Epithelial cell of umbilical artery (primary cell): ENCODE data around the gene TMEM144. TPM values are rescaled to one million over a fixed set of nuclear protein-coding genes. Genes with fewer than 3 reads are reported as not detected.

ENCODE experiments used
- total RNA-seq: library from RNA; depleted of rRNA; stranded (reverse); fragments of >200 nt; gene quantifications from 2 replicates; pipeline ENCODE4 v1.2.3, GENCODE V29; 2014

TMEM144 gene
- total RNA-seq: 2.9 and 8.1 TPM in 2 replicates

DNA sequence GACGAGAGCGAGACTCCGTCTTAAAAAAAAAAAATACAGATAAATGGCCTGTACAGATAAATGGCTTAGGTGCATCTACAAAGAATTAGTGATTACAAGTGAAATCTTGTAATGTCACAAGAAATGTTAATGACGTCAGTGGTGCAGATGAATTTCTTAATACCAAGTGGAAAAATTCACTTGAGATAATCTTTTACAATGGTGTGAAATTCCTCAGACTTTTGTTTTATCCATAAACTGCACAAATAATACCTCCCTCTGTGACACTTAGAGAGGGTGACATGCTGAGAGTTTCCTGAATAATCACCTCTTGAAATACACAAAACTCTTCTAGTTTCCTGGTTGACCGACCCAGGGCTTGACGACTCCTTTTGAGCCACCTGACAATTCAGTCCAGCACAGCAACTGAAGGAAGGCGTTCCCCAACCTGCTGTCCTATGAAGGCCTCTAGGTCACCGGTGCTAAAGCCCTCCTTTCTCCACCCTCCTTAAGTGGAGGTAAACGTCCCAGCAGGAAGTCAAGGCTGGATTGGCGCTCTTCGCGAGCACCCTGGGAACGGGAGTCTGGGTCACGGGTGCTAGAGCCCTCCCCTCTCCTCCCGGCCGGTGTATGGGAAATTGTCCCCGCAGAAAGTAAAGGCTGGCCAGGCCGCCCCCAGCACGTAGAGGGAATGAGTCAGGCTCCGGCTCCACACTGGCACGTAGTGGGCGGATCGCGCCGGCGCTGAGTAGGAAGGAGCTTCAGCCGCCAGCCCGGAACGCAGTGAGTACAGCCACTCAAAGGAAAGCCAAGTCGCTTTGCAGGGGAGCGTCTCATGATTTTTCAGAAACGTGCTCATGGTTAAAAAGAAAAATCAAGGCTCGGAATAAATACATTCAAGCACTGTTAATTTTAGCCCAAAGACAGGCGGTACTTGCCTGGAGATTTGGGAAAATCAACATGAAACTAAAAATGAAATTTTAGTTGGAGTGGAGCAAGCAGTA is at the start of gene TMEM144:
Gene TMEM144, plus strand, starts transcription at position 662 of the 983 bp plus-strand sequence. CDS start 2,182 bp downstream, outside the sequence.

DNA sequence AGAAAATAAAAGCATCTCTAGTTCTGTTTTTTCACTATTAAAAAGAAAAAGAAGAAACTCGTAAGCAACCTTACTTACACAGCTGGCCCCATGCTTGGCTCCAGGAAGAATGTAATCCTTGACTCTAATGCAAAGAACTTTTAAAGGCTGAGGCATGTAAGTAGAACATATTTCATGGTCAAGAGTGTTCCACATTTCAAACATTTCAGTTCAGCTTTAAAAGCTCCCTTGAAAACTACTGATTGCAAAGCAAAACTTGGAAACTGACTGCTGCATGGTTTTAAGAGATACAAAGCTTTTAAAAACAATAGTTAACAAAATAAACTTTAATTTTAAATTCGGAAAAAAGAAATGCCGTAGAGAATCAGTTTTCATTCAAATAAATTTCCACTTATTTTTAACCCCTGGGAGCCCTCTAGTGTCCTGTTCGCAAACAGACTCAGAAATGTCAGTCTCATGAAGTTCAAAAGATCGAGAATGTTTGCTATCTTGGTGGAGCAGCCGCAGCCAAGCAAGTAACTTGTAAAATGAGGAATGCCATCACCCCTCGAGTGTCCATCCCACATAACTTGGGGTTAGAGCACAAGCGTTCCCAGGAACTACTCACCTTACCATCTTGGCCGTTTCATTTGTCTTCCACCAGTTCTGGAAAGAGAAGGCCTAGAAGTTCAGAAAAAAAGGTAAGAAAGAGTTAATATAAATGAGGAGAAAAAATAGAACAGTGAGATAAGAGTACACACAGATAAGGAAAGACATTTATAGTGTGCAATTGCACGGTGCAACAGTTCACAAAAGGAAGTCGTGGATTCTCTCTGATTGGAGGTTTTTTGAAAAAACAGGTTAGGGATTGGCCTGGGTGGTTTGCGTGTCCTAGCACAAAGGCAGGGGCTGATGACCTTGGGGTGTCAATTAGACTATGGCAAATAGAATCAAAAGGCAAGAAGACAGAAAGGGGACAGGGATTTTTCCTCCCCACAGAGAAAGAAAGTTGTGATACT is 37.7 kb upstream of the TMEM144 start, which contains the start of gene GASK1B:
Gene GASK1B, minus strand, starts transcription at position 765 of the 998 bp plus-strand sequence. CDS start 1,650 bp downstream, outside the sequence.

Other genes starting within 250 kb of the TMEM144 start
- gene GASK1B, start 37.5 kb upstream of the TMEM144 start, total RNA-seq: 77.3 and 95.3 TPM in 2 replicates